Activated gamma-delta T cell (primary cell): Measurements from ENCODE around the gene ERCC6L2.
A peak's percentile ranks its signal among the peaks of the same experiment; 100 is the strongest.

Source experiments
- DNase-seq: peaks from one replicate; lab custom pipeline; 2025; lab: John Stamatoyannopoulos, UW

The ERCC6L2 gene

GRCh38 chr9:95862343-95862742, 13.1 kb upstream of the ERCC6L2 start:
- no peak for DNase-seq

GRCh38 chr9:95864852-95865580, 10.5 kb upstream of the ERCC6L2 start:
- no peak for DNase-seq

- DNase-seq = no peak
Observed at GRCh38 chr9:95870352-95870751, 5.1 kb upstream of the ERCC6L2 start.

GRCh38 chr9:95870906-95871305, 4.6 kb upstream of the ERCC6L2 start:
- DNase-seq = no peak

GRCh38 chr9:95874303-95874988, 1.0 kb upstream of the ERCC6L2 start:
- no peak for DNase-seq

GRCh38 chr9:95874989-95875304, 544 bp upstream of the ERCC6L2 start:
- peak; percentile 35 for DNase-seq

- DNase-seq = no peak
Observed at GRCh38 chr9:95876138-95876444, 600 bp downstream of the ERCC6L2 start.

- DNase-seq = no peak
Observed at GRCh38 chr9:95876595-95876994, 1.1 kb downstream of the ERCC6L2 start.

- DNase-seq = no peak
Observed at GRCh38 chr9:95877984-95878383, 2.5 kb downstream of the ERCC6L2 start.

GRCh38 chr9:95879591-95879990, 4.1 kb downstream of the ERCC6L2 start:
- DNase-seq = no peak

- no peak for DNase-seq
Observed at GRCh38 chr9:95880021-95880690, 4.7 kb downstream of the ERCC6L2 start.

- DNase-seq = no peak
Observed at GRCh38 chr9:95887926-95888497, 12.5 kb downstream of the ERCC6L2 start.

- DNase-seq = no peak
Observed at GRCh38 chr9:95890594-95890993, 15.1 kb downstream of the ERCC6L2 start.

GRCh38 chr9:95891067-95891671, 15.7 kb downstream of the ERCC6L2 start:
- DNase-seq = no peak

- DNase-seq = no peak
Observed at GRCh38 chr9:95892690-95893089, 17.2 kb downstream of the ERCC6L2 start.

- no peak for DNase-seq
Observed at GRCh38 chr9:95896580-95896979, 21.1 kb downstream of the ERCC6L2 start.

GRCh38 chr9:95901506-95901905, 26.0 kb downstream of the ERCC6L2 start:
- no peak for DNase-seq

- no peak for DNase-seq
Observed at GRCh38 chr9:95903398-95903797, 27.9 kb downstream of the ERCC6L2 start.

- DNase-seq = no peak
Observed at GRCh38 chr9:95907794-95908193, 32.3 kb downstream of the ERCC6L2 start.

GRCh38 chr9:95910023-95910707, 34.7 kb downstream of the ERCC6L2 start:
- no peak for DNase-seq

GRCh38 chr9:95910770-95911340, 35.4 kb downstream of the ERCC6L2 start:
- no peak for DNase-seq

- DNase-seq = no peak
Observed at GRCh38 chr9:95912773-95913172, 37.3 kb downstream of the ERCC6L2 start.
